ENCODE data around the gene SYT1. TPM values are rescaled to one million over a fixed set of nuclear protein-coding genes. Genes with fewer than 3 reads are reported as not detected.

SYT1 gene
- total RNA-seq, 1 donor from 2014 or later = not detected

GRCh38 chr12:79407671-79408622 is 543.4 kb downstream of the SYT1 start:
- H3K9me3 Mint-ChIP-seq = no peaks in the 10 kb centered on the region
- intact Hi-C loops (cut with micrococcal nuclease) = no loop called here

GRCh38 chr12:79408689-79409088 is 544.1 kb downstream of the SYT1 start:
- no peaks in the 10 kb centered on the region for H3K36me3 Mint-ChIP-seq (ENCODE audit: low read depth)
- no peak overlapping the region for H3K27ac Mint-ChIP-seq
- H3K4me1 Mint-ChIP-seq (ENCODE audit: low read depth) = no peaks in the 10 kb centered on the region
- H3K4me3 Mint-ChIP-seq (ENCODE audit: low read depth) = no peak overlapping the region
- no peaks in the 10 kb centered on the region for H3K27me3 Mint-ChIP-seq (ENCODE audit: low read depth)
- no peaks in the 10 kb centered on the region for H3K9me3 Mint-ChIP-seq
- no peak for DNase-seq (ENCODE audit: low spot score)
- intact Hi-C loops (cut with micrococcal nuclease) = no loop called here

More at GRCh38 chr12:79407671-79408622, 543.4 kb downstream of the SYT1 start:
- H3K27ac Mint-ChIP-seq = no peak overlapping the region
- no peaks in the 10 kb centered on the region for H3K27me3 Mint-ChIP-seq (ENCODE audit: low read depth)
- no peaks in the 10 kb centered on the region for H3K4me1 Mint-ChIP-seq (ENCODE audit: low read depth)
- H3K4me3 Mint-ChIP-seq (ENCODE audit: low read depth) = no peak overlapping the region
- no peak for DNase-seq (ENCODE audit: low spot score)
- H3K36me3 Mint-ChIP-seq (ENCODE audit: low read depth) = no peaks in the 10 kb centered on the region

GRCh38 chr12:79409562-79409961 is 545.0 kb downstream of the SYT1 start:
- H3K9me3 Mint-ChIP-seq = no peaks in the 10 kb centered on the region
- no peaks in the 10 kb centered on the region for H3K36me3 Mint-ChIP-seq (ENCODE audit: low read depth)
- intact Hi-C loops (cut with micrococcal nuclease) = no loop called here
- H3K4me1 Mint-ChIP-seq (ENCODE audit: low read depth) = no peaks in the 10 kb centered on the region
- no peak overlapping the region for H3K27ac Mint-ChIP-seq
- no peaks in the 10 kb centered on the region for H3K27me3 Mint-ChIP-seq (ENCODE audit: low read depth)
- no peak overlapping the region for H3K4me3 Mint-ChIP-seq (ENCODE audit: low read depth)
- no peak for DNase-seq (ENCODE audit: low spot score)

GRCh38 chr12:79411791-79412190 is 547.2 kb downstream of the SYT1 start:
- intact Hi-C loops (cut with micrococcal nuclease) = no loop called here
- Mint-ChIP-seq H3K4me3 (ENCODE audit: low read depth) (no peak overlapping the region), H3K9me3 (no peaks in the 10 kb centered on the region), H3K36me3 (ENCODE audit: low read depth) (no peaks in the 10 kb centered on the region), H3K4me1 (ENCODE audit: low read depth) (no peaks in the 10 kb centered on the region), H3K27me3 (ENCODE audit: low read depth) (no peaks in the 10 kb centered on the region), H3K27ac (no peak overlapping the region)
- no peak for DNase-seq (ENCODE audit: low spot score)

GRCh38 chr12:79413796-79414195 is 549.2 kb downstream of the SYT1 start:
- intact Hi-C loops (cut with micrococcal nuclease) = no loop called here

GRCh38 chr12:79414252-79414651 is 549.7 kb downstream of the SYT1 start:
- Mint-ChIP-seq H3K4me1 (ENCODE audit: low read depth) (no peaks in the 10 kb centered on the region), H3K36me3 (ENCODE audit: low read depth) (no peaks in the 10 kb centered on the region), H3K9me3 (no peaks in the 10 kb centered on the region), H3K27ac (no peak overlapping the region), H3K27me3 (ENCODE audit: low read depth) (no peaks in the 10 kb centered on the region), H3K4me3 (ENCODE audit: low read depth) (no peak overlapping the region)
- no peak for DNase-seq (ENCODE audit: low spot score)
- intact Hi-C loops (cut with micrococcal nuclease) = no loop called here

More at GRCh38 chr12:79413796-79414195, 549.2 kb downstream of the SYT1 start:
- Mint-ChIP-seq H3K4me3 (ENCODE audit: low read depth) (no peak overlapping the region), H3K36me3 (ENCODE audit: low read depth) (no peaks in the 10 kb centered on the region), H3K9me3 (no peaks in the 10 kb centered on the region), H3K27me3 (ENCODE audit: low read depth) (no peaks in the 10 kb centered on the region), H3K4me1 (ENCODE audit: low read depth) (no peaks in the 10 kb centered on the region), H3K27ac (no peak overlapping the region)
- no peak for DNase-seq (ENCODE audit: low spot score)

- no peak for DNase-seq (ENCODE audit: low spot score)
- Mint-ChIP-seq H3K9me3 (no peaks in the 10 kb centered on the region), H3K4me1 (ENCODE audit: low read depth) (no peaks in the 10 kb centered on the region), H3K27me3 (ENCODE audit: low read depth) (no peaks in the 10 kb centered on the region), H3K27ac (no peak overlapping the region), H3K4me3 (ENCODE audit: low read depth) (no peak overlapping the region), H3K36me3 (ENCODE audit: low read depth) (no peaks in the 10 kb centered on the region)
- intact Hi-C loops (cut with micrococcal nuclease) = no loop called here
Measured at GRCh38 chr12:79415321-79415720, 550.7 kb downstream of the SYT1 start.

- intact Hi-C loops (cut with micrococcal nuclease) = no loop called here
- DNase-seq (ENCODE audit: low spot score) = no peak
- no peaks in the 10 kb centered on the region for H3K27me3 Mint-ChIP-seq (ENCODE audit: low read depth)
- no peak overlapping the region for H3K4me3 Mint-ChIP-seq (ENCODE audit: low read depth)
- no peak overlapping the region for H3K27ac Mint-ChIP-seq
- no peaks in the 10 kb centered on the region for H3K36me3 Mint-ChIP-seq (ENCODE audit: low read depth)
- no peaks in the 10 kb centered on the region for H3K9me3 Mint-ChIP-seq
- no peaks in the 10 kb centered on the region for H3K4me1 Mint-ChIP-seq (ENCODE audit: low read depth)
Measured at GRCh38 chr12:79415746-79416435, 551.3 kb downstream of the SYT1 start.

- Mint-ChIP-seq H3K4me1 (ENCODE audit: low read depth) (no peaks in the 10 kb centered on the region), H3K36me3 (ENCODE audit: low read depth) (no peaks in the 10 kb centered on the region), H3K27me3 (ENCODE audit: low read depth) (no peaks in the 10 kb centered on the region), H3K9me3 (no peaks in the 10 kb centered on the region), H3K4me3 (ENCODE audit: low read depth) (no peak overlapping the region), H3K27ac (no peak overlapping the region)
- intact Hi-C loops (cut with micrococcal nuclease) = no loop called here
- DNase-seq (ENCODE audit: low spot score) = no peak
Measured at GRCh38 chr12:79420146-79420618, 555.6 kb downstream of the SYT1 start.

- H3K9me3 Mint-ChIP-seq = no peaks in the 10 kb centered on the region
- DNase-seq (ENCODE audit: low spot score) = no peak
- H3K27ac Mint-ChIP-seq = no peak overlapping the region
- no peak overlapping the region for H3K4me3 Mint-ChIP-seq (ENCODE audit: low read depth)
- H3K27me3 Mint-ChIP-seq (ENCODE audit: low read depth) = no peaks in the 10 kb centered on the region
- intact Hi-C loops (cut with micrococcal nuclease) = no loop called here
- no peaks in the 10 kb centered on the region for H3K4me1 Mint-ChIP-seq (ENCODE audit: low read depth)
- H3K36me3 Mint-ChIP-seq (ENCODE audit: low read depth) = no peaks in the 10 kb centered on the region
Measured at GRCh38 chr12:79421236-79421740, 556.7 kb downstream of the SYT1 start.

GRCh38 chr12:79422060-79422812 is 557.7 kb downstream of the SYT1 start:
- intact Hi-C loops (cut with micrococcal nuclease) = no loop called here
- Mint-ChIP-seq H3K27ac (no peak overlapping the region), H3K9me3 (no peaks in the 10 kb centered on the region)

GRCh38 chr12:79423560-79423959 is 559.0 kb downstream of the SYT1 start:
- no peaks in the 10 kb centered on the region for H3K4me1 Mint-ChIP-seq (ENCODE audit: low read depth)
- H3K27ac Mint-ChIP-seq = no peak overlapping the region
- no peak overlapping the region for H3K4me3 Mint-ChIP-seq (ENCODE audit: low read depth)
- H3K36me3 Mint-ChIP-seq (ENCODE audit: low read depth) = no peaks in the 10 kb centered on the region
- no peak for DNase-seq (ENCODE audit: low spot score)
- H3K27me3 Mint-ChIP-seq (ENCODE audit: low read depth) = no peaks in the 10 kb centered on the region
- H3K9me3 Mint-ChIP-seq = no peaks in the 10 kb centered on the region
- intact Hi-C loops (cut with micrococcal nuclease) = no loop called here

More at GRCh38 chr12:79422060-79422812, 557.7 kb downstream of the SYT1 start:
- no peaks in the 10 kb centered on the region for H3K27me3 Mint-ChIP-seq (ENCODE audit: low read depth)
- H3K36me3 Mint-ChIP-seq (ENCODE audit: low read depth) = no peaks in the 10 kb centered on the region
- H3K4me3 Mint-ChIP-seq (ENCODE audit: low read depth) = no peak overlapping the region
- no peak for DNase-seq (ENCODE audit: low spot score)
- no peaks in the 10 kb centered on the region for H3K4me1 Mint-ChIP-seq (ENCODE audit: low read depth)

Data from activated T-helper 2 cell treated with anti-CD3 and anti-CD28 coated beads, Interferon-gamma antibody, Interleukin-2, Interleukin-4, amounts not matched to agents 10 μg/mL and 5 μg/mL and 100 μg/mL, durations not matched to agents 14 hours and 24 hours and 36 hours (primary cell).